GM12891 (cell line): ENCODE data around the gene USP53.

Source experiments
- POLR2A ChIP-seq: IDR thresholded peaks from 2 replicates; pipeline ENCODE4 v1.6.1; 2011; ENCODE audit warnings: low read depth, low read length, control low read depth
- POLR2AphosphoS5 ChIP-seq: IDR thresholded peaks from 2 replicates; pipeline ENCODE4 v1.6.1; 2011; ENCODE audit warnings: low read depth, low read length, control low read depth
- POU2F2 ChIP-seq: IDR thresholded peaks from 2 replicates; pipeline ENCODE4 v1.6.1; 2011; ENCODE audit warnings: low read depth, mild to moderate bottlenecking, control low read depth, low read length, moderate library complexity
- TAF1 ChIP-seq: IDR thresholded peaks from 2 replicates; pipeline ENCODE4 v1.6.1; 2011; ENCODE audit warnings: low read depth, low read length, control low read depth

DNA sequence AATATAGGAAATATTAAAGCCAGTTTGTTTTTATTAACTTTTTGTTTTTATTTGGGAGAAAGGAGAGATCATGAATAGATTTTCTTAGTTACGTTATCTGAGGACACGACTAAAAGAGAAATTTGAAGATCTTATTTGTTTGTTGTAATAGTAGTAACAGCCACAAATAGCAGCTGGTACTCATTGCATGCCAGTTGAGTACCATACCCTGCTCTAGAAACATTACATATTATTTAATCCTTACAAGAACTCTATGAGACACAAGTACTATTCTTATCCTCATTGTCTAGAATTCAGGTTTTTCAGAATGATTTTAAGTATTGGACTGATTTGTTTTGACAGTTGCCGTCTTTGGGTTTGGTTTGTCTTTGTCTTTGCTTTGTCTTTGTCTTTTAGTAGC is 31.8 kb downstream of the USP53 start:
- TF ChIP-seq TAF1 (no peak), POLR2A (no peak), POLR2AphosphoS5 (no peak), POU2F2 (no peak)
